T-helper 1 cell treated with Interleukin-12 subunit alpha and Interleukin-12 subunit beta and Interleukin-4 antibody, amounts not matched to agents 30 μg/mL and 1 μg/mL, for 36 hours (primary cell): ENCODE measurements around the gene INSL3.

ENCODE experiments used
- H3K27ac Mint-ChIP-seq: one replicate; pipeline ENCODE4 v1.8.0; 2021; ENCODE audit warnings: mild to moderate bottlenecking, mixed read lengths
- H3K27me3 Mint-ChIP-seq: one replicate; pipeline ENCODE4 v1.8.0; 2021; ENCODE audit warnings: low read depth, mixed read lengths
- H3K36me3 Mint-ChIP-seq: one replicate; pipeline ENCODE4 v1.8.0; 2021; ENCODE audit warnings: low read depth, mixed read lengths
- H3K4me1 Mint-ChIP-seq: one replicate; pipeline ENCODE4 v1.8.0; 2021; ENCODE audit warnings: low read depth, mixed read lengths
- H3K4me3 Mint-ChIP-seq: one replicate; pipeline ENCODE4 v1.8.0; 2021; ENCODE audit warnings: mild to moderate bottlenecking, moderate library complexity, mixed read lengths
- H3K9me3 Mint-ChIP-seq: one replicate; pipeline ENCODE4 v1.8.0; 2021; ENCODE audit warnings: mixed read lengths

The INSL3 gene

GRCh38 chr19:17855280-17856152 lies 34.2 kb upstream of the INSL3 start:
- H3K27me3 Mint-ChIP-seq, result no peaks in the 10 kb centered on the region
- H3K36me3 Mint-ChIP-seq, result peaks cover 16% of the 10 kb centered on the region
- no peak overlapping the region for H3K27ac Mint-ChIP-seq
- H3K4me1 Mint-ChIP-seq, result peaks cover 23% of the 10 kb centered on the region
- H3K9me3 Mint-ChIP-seq, result peaks cover 4% of the 10 kb centered on the region
- H3K4me3 Mint-ChIP-seq, result no peak overlapping the region

GRCh38 chr19:17854061-17854460 lies 32.7 kb upstream of the INSL3 start:
- peaks cover 7% of the 10 kb centered on the region for H3K36me3 Mint-ChIP-seq
- H3K4me1 Mint-ChIP-seq, result peaks cover 32% of the 10 kb centered on the region
- no peak overlapping the region for H3K4me3 Mint-ChIP-seq
- H3K27ac Mint-ChIP-seq, result no peak overlapping the region
- H3K27me3 Mint-ChIP-seq, result no peaks in the 10 kb centered on the region
- peaks cover 4% of the 10 kb centered on the region for H3K9me3 Mint-ChIP-seq

GRCh38 chr19:17848595-17849292 lies 27.4 kb upstream of the INSL3 start:
- peak overlapping the region; percentile 93 for H3K4me3 Mint-ChIP-seq
- H3K9me3 Mint-ChIP-seq, result peaks cover 4% of the 10 kb centered on the region
- peaks cover 33% of the 10 kb centered on the region for H3K36me3 Mint-ChIP-seq
- H3K27me3 Mint-ChIP-seq, result no peaks in the 10 kb centered on the region
- H3K27ac Mint-ChIP-seq, result peak overlapping the region; percentile 91
- H3K4me1 Mint-ChIP-seq, result peaks cover 53% of the 10 kb centered on the region

- Mint-ChIP-seq H3K27ac (peak within 1 kb of the TSS; percentile 91), H3K27me3 (no peaks in the 10 kb centered on the region), H3K4me3 (peak within 1 kb of the TSS; percentile 93), H3K9me3 (peaks cover 4% of the 10 kb centered on the region), H3K4me1 (peaks cover 59% of the 10 kb centered on the region), H3K36me3 (peaks cover 42% of the 10 kb centered on the region)
Observed at GRCh38 chr19:17847538-17848366, 26.4 kb upstream of the INSL3 start, which contains the start of gene JAK3. JAK3 (minus strand) TSS chr19:17847982; CDS start chr19:17844417, 3,565 bp downstream.

GRCh38 chr19:17846146-17846545 lies 24.8 kb upstream of the INSL3 start:
- H3K4me1 Mint-ChIP-seq, result peaks cover 52% of the 10 kb centered on the region
- peak overlapping the region; percentile 93 for H3K4me3 Mint-ChIP-seq
- no peaks in the 10 kb centered on the region for H3K27me3 Mint-ChIP-seq
- peaks cover 44% of the 10 kb centered on the region for H3K36me3 Mint-ChIP-seq
- H3K9me3 Mint-ChIP-seq, result no peaks in the 10 kb centered on the region
- peak overlapping the region; percentile 91 for H3K27ac Mint-ChIP-seq

GRCh38 chr19:17843908-17844490 lies 22.7 kb upstream of the INSL3 start:
- H3K36me3 Mint-ChIP-seq, result peaks cover 54% of the 10 kb centered on the region
- H3K27me3 Mint-ChIP-seq, result no peaks in the 10 kb centered on the region
- H3K9me3 Mint-ChIP-seq, result no peaks in the 10 kb centered on the region
- peak overlapping the region; percentile 66 for H3K27ac Mint-ChIP-seq
- peaks cover 37% of the 10 kb centered on the region for H3K4me1 Mint-ChIP-seq
- H3K4me3 Mint-ChIP-seq, result peak overlapping the region; percentile 93

- peak overlapping the region; percentile 25 for H3K4me3 Mint-ChIP-seq
- peaks cover 31% of the 10 kb centered on the region for H3K4me1 Mint-ChIP-seq
- peak overlapping the region; percentile 65 for H3K27ac Mint-ChIP-seq
- H3K27me3 Mint-ChIP-seq, result no peaks in the 10 kb centered on the region
- H3K9me3 Mint-ChIP-seq, result no peaks in the 10 kb centered on the region
- peaks cover 58% of the 10 kb centered on the region for H3K36me3 Mint-ChIP-seq
Observed at GRCh38 chr19:17843292-17843827, 22.0 kb upstream of the INSL3 start.

- no peaks in the 10 kb centered on the region for H3K27me3 Mint-ChIP-seq
- H3K36me3 Mint-ChIP-seq, result peaks cover 64% of the 10 kb centered on the region
- peaks cover 29% of the 10 kb centered on the region for H3K4me1 Mint-ChIP-seq
- H3K9me3 Mint-ChIP-seq, result no peaks in the 10 kb centered on the region
- no peak overlapping the region for H3K27ac Mint-ChIP-seq
- no peak overlapping the region for H3K4me3 Mint-ChIP-seq
Observed at GRCh38 chr19:17842663-17843291, 21.5 kb upstream of the INSL3 start.

- Mint-ChIP-seq H3K9me3 (no peaks in the 10 kb centered on the region), H3K27ac (no peak overlapping the region), H3K36me3 (peaks cover 70% of the 10 kb centered on the region), H3K27me3 (no peaks in the 10 kb centered on the region), H3K4me3 (no peak overlapping the region), H3K4me1 (peaks cover 30% of the 10 kb centered on the region)
Observed at GRCh38 chr19:17841810-17842662, 20.7 kb upstream of the INSL3 start.

GRCh38 chr19:17841371-17841809 lies 20.1 kb upstream of the INSL3 start:
- Mint-ChIP-seq H3K27ac (no peak overlapping the region), H3K9me3 (no peaks in the 10 kb centered on the region), H3K4me3 (no peak overlapping the region), H3K4me1 (peaks cover 33% of the 10 kb centered on the region), H3K27me3 (no peaks in the 10 kb centered on the region), H3K36me3 (peaks cover 72% of the 10 kb centered on the region)

- Mint-ChIP-seq H3K36me3 (peaks cover 72% of the 10 kb centered on the region), H3K4me3 (no peak overlapping the region), H3K27ac (no peak overlapping the region), H3K9me3 (no peaks in the 10 kb centered on the region), H3K4me1 (peaks cover 29% of the 10 kb centered on the region), H3K27me3 (no peaks in the 10 kb centered on the region)
Observed at GRCh38 chr19:17840019-17840418, 18.7 kb upstream of the INSL3 start.

- H3K36me3 Mint-ChIP-seq, result peaks cover 64% of the 10 kb centered on the region
Observed at GRCh38 chr19:17837972-17838371, 16.7 kb upstream of the INSL3 start.

GRCh38 chr19:17836530-17836929 lies 15.2 kb upstream of the INSL3 start:
- Mint-ChIP-seq H3K36me3 (peaks cover 69% of the 10 kb centered on the region), H3K9me3 (no peaks in the 10 kb centered on the region), H3K4me1 (peaks cover 23% of the 10 kb centered on the region), H3K4me3 (no peak overlapping the region), H3K27me3 (no peaks in the 10 kb centered on the region), H3K27ac (peak overlapping the region; percentile 63)

More at GRCh38 chr19:17837972-17838371, 16.7 kb upstream of the INSL3 start:
- H3K4me1 Mint-ChIP-seq, result peaks cover 21% of the 10 kb centered on the region
- no peaks in the 10 kb centered on the region for H3K9me3 Mint-ChIP-seq
- no peak overlapping the region for H3K27ac Mint-ChIP-seq
- no peaks in the 10 kb centered on the region for H3K27me3 Mint-ChIP-seq
- H3K4me3 Mint-ChIP-seq, result no peak overlapping the region
